GM19193 (cell line): ENCODE results near the gene MFSD6.

ENCODE experiments used
- POLR2A ChIP-seq: IDR thresholded peaks from 4 replicates; pipeline ENCODE4 v1.6.1; 2011; ENCODE audit not compliant: insufficient read depth, insufficient read length; ENCODE audit errors: extremely low read depth

Gene MFSD6

GRCh38 chr2:190538201-190538600 lies 130.0 kb downstream of the MFSD6 start:
- TF ChIP-seq POLR2A: no peak

GRCh38 chr2:190540048-190540447 lies 131.9 kb downstream of the MFSD6 start:
- TF ChIP-seq POLR2A: no peak

- TF ChIP-seq POLR2A: no peak
Measured at GRCh38 chr2:190545093-190545492, 136.9 kb downstream of the MFSD6 start.

DNA sequence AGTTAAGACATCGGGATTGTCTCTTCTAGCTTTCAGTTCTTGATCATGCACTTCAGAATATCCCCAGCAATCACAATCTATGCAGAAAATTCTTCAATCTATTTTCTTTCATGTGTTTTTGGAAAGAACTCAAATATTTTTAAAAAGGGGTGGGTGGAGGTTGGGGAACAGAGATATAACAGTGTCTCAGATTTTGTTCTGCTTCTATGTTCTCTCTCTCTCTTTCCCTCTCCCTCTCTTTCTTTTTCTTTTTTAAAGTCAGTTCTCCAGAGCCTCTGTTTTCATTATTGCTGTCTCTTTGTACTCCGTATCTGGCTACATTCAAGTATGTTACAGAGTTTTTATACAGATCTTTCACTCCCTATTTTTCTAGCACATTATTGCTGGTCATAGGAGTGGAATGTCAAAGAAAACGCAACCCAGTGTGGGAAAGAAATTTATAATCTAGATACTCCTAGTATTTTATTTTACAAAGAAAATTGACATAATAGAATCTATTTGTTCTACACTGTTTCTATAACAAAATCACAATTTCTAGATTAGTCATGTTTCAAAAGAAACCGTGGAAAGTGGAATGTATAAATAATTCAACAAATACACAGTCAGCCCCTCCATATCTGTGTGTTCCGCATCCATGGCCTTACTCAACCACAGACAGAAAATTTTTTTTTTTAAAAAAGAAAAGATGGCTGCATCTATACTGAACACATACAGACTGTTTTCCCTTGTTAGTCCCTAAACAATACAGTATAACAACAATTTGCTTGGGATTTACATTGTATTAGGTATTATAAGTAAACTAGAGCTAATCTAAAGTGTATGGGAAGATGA lies 137.6 kb downstream of the MFSD6 start:
- TF ChIP-seq POLR2A: no peak

- TF ChIP-seq POLR2A: no peak
Measured at GRCh38 chr2:190546734-190547133, 138.6 kb downstream of the MFSD6 start.

- TF ChIP-seq POLR2A: no peak
Measured at GRCh38 chr2:190547886-190548285, 139.7 kb downstream of the MFSD6 start.

DNA sequence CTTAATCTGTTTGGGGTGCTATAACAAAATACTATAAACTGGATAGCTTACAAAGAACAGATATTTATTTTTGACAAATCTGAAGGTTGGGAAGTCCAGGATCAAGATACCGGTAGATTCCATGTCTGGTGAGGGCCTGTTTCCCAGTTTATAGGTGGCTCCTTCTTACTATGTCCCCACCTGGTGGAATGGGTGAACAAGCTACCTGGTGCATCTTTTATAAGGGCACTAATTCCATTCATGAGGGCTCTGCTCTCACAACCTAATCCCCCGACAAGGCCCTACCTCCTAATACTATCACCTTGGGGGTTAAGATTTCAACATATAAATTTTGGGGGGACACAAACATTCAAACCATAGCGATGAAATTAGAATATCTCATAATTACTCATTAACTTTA lies 142.0 kb downstream of the MFSD6 start:
- TF ChIP-seq POLR2A: no peak
